Smooth muscle cell (in vitro differentiated cells): Measurements from ENCODE around the gene BHLHA15. TPM values are rescaled to one million over a fixed set of nuclear protein-coding genes. Genes with fewer than 3 reads are reported as not detected.

Source experiments
- DNase-seq: peaks from one replicate; lab custom pipeline; 2025; ENCODE audit not compliant: unreplicated experiment; lab: John Stamatoyannopoulos, UW
- H2AFZ ChIP-seq: fragments of 200-600 bp; sonication (generic); 2 replicates; pipeline ENCODE4 v1.6.0; 2016; ENCODE audit warnings: antibody characterized with exemption, low read depth, mild to moderate bottlenecking
- H3F3A ChIP-seq: fragments of 200-600 bp; sonication (generic); 2 replicates; pipeline ENCODE4 v1.6.0; 2017; ENCODE audit warnings: antibody characterized with exemption, low read depth
- H3K27ac ChIP-seq: fragments of 200-600 bp; sonication (generic); 2 replicates; pipeline ENCODE4 v1.5.1; 2016; ENCODE audit warnings: low read depth, mild to moderate bottlenecking
- H3K27me3 ChIP-seq: fragments of 200-600 bp; sonication (generic); 2 replicates; pipeline ENCODE4 v1.6.1; 2016; ENCODE audit warnings: low read depth, mild to moderate bottlenecking
- H3K36me3 ChIP-seq: fragments of 200-600 bp; sonication (generic); 2 replicates; pipeline ENCODE4 v1.5.1; 2016; ENCODE audit warnings: low read depth
- H3K4me1 ChIP-seq: fragments of 200-600 bp; sonication (generic); 2 replicates; pipeline ENCODE4 v1.5.1; 2016; ENCODE audit warnings: low read depth
- H3K4me2 ChIP-seq: fragments of 200-600 bp; sonication (generic); 2 replicates; pipeline ENCODE4 v1.6.0; 2016; ENCODE audit warnings: mild to moderate bottlenecking
- H3K4me3 ChIP-seq: fragments of 200-600 bp; sonication (generic); 2 replicates; pipeline ENCODE4 v1.5.1; 2016; ENCODE audit warnings: mild to moderate bottlenecking
- H3K79me2 ChIP-seq: fragments of 200-600 bp; sonication (generic); 2 replicates; pipeline ENCODE4 v1.6.0; 2016; ENCODE audit warnings: low read depth, mild to moderate bottlenecking
- H3K9ac ChIP-seq: fragments of 200-600 bp; sonication (generic); 2 replicates; pipeline ENCODE4 v1.6.0; 2016; ENCODE audit warnings: low read depth
- H3K9me3 ChIP-seq: fragments of 200-600 bp; sonication (generic); replicated peaks from 2 replicates; pipeline ENCODE4 v1.5.1; 2016; ENCODE audit warnings: low read depth
- H4K20me1 ChIP-seq: fragments of 200-600 bp; sonication (generic); 2 replicates; pipeline ENCODE4 v1.6.0; 2016; ENCODE audit warnings: low read depth
- WGBS: methylation state at CpG from one replicate; pipeline ENCODE4 v1.1.7; 2016; ENCODE audit warnings: low lambda C conversion rate; 5-methylcytosine and 5-hydroxymethylcytosine counted together
- polyA plus RNA-seq: library from polyadenylated mRNA; unstranded; fragments of >200 nt; fragmentation: Nextera tagmentation; extraction: Ambion mirVana; gene quantifications from 2 replicates; pipeline ENCODE4 v1.2.1, GENCODE V29; 2016
- total RNA-seq: library from RNA; depleted of rRNA; stranded (reverse); fragments of >200 nt; gene quantifications from 2 replicates; pipeline ENCODE4 v1.2.3, GENCODE V29; 2014
- TF ChIP-seq, protein P1 (sequence below): fragments of 200-600 bp; sonication (generic); IDR thresholded peaks from 2 replicates; pipeline ENCODE4 v1.5.1; 2017; ENCODE audit warnings: borderline replicate concordance, mild to moderate bottlenecking, antibody characterized with exemption; ENCODE audit not compliant: insufficient read depth, poor library complexity, severe bottlenecking

Gene BHLHA15
- total and polyA plus RNA-seq, 2 experiments from 2014 or later: 0.27 to 1.3 TPM

DNA sequence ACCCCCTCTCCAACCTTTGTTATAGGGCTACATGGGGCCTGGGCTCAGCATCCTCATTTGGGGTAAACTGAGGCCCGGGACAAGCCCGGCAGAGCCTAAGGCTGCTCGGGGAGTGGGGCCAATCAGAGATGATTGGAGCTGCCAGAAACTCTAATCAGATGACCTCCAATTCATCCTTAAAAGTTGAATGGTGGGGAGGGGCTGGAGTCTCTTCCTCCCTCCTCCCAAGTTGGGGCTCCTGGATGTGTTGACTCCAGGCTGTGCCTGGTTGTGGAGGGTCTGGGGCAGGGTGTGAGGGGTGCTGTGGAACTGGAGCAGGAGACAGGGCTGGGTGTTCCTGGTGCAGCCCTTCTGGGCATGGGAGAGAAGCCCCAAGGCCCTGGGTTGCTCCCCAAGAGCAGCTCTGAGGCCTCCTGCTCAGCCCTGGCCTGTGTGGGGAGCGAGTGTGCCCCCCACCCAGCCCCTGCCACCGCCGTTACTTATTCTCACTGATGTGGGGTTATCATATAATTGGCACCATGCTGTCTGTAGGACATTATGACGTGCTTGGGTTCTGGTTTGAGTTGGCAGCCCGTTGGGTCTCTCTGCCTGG, 2.2 kb downstream of the BHLHA15 start:
- 96% methylated on average over 8 of the region's 8 CpGs for WGBS
- TF ChIP-seq, protein P1, sequence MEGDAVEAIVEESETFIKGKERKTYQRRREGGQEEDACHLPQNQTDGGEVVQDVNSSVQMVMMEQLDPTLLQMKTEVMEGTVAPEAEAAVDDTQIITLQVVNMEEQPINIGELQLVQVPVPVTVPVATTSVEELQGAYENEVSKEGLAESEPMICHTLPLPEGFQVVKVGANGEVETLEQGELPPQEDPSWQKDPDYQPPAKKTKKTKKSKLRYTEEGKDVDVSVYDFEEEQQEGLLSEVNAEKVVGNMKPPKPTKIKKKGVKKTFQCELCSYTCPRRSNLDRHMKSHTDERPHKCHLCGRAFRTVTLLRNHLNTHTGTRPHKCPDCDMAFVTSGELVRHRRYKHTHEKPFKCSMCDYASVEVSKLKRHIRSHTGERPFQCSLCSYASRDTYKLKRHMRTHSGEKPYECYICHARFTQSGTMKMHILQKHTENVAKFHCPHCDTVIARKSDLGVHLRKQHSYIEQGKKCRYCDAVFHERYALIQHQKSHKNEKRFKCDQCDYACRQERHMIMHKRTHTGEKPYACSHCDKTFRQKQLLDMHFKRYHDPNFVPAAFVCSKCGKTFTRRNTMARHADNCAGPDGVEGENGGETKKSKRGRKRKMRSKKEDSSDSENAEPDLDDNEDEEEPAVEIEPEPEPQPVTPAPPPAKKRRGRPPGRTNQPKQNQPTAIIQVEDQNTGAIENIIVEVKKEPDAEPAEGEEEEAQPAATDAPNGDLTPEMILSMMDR: no peak
- Histone ChIP-seq H3K4me2 (no peak overlapping the region), H3K4me1 (peaks cover 7% of the 10 kb centered on the region), H2AFZ (no peak overlapping the region), H3K4me3 (no peak overlapping the region), H3K27me3 (no peaks in the 10 kb centered on the region), H4K20me1 (no peaks in the 10 kb centered on the region), H3K9ac (no peak overlapping the region), H3K79me2 (no peaks in the 10 kb centered on the region), H3K36me3 (no peaks in the 10 kb centered on the region), H3F3A (no peaks in the 10 kb centered on the region), H3K9me3 (no peaks in the 10 kb centered on the region), H3K27ac (no peak overlapping the region)
- no peak for DNase-seq

DNA sequence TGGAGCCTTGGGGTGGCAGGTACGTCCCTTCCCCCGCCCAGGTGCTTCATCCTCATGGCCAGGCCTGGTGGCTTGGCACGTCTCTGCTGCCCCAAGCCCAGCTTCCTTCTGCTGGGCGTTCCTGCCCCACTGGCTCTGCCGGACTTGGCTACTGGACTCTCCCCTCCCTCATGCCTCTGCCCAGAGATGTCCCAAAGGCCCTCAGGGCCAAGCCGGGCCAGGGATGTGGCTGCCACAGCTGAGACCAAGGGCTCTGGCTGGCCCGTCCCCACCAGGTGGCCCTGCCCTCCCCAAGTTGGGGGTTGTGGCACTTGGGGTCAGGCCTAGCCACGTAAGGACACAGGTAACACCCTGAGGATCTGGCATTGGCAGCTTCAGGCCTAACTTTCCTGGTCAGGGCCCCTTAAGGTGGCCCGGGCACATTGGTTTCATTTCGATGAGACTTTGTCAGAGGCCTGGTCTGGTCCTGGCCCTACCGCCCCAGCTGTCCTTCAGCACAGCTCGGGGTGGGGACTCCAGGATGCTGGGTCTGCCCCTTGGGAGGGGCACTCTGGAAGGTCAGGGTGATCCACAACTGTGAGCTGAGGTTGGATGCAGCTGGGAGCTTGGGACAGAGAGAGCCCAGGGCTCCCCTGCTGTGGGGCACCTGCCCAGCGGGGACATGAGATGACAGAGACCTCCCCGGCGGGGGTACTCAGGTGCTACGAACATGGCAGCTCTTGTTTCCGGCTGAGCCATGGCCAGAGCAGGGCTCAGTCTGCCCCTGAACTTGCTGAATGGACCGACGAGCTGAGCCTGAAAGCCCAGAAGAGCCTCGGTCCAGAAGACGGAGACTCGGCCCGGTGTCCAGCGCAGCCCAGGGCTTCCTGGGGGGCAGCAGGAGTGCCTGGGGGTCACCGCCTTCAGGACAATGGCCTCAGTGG, 2.9 kb downstream of the BHLHA15 start:
- no peak overlapping the region for H3K4me3 ChIP-seq
- H3K36me3 ChIP-seq: no peaks in the 10 kb centered on the region
- no peak for DNase-seq
- no peak overlapping the region for H3K4me2 ChIP-seq
- H3K9ac ChIP-seq: no peak overlapping the region
- TF ChIP-seq, protein P1: no peak
- H3K4me1 ChIP-seq: peaks cover 12% of the 10 kb centered on the region
- WGBS: 97% methylated on average over 25 of the region's 25 CpGs
- H3K79me2 ChIP-seq: no peaks in the 10 kb centered on the region
- no peaks in the 10 kb centered on the region for H4K20me1 ChIP-seq
- H2AFZ ChIP-seq: no peak overlapping the region
- no peaks in the 10 kb centered on the region for H3F3A ChIP-seq
- H3K27me3 ChIP-seq: no peaks in the 10 kb centered on the region
- H3K9me3 ChIP-seq: no peaks in the 10 kb centered on the region
- no peak overlapping the region for H3K27ac ChIP-seq

DNA sequence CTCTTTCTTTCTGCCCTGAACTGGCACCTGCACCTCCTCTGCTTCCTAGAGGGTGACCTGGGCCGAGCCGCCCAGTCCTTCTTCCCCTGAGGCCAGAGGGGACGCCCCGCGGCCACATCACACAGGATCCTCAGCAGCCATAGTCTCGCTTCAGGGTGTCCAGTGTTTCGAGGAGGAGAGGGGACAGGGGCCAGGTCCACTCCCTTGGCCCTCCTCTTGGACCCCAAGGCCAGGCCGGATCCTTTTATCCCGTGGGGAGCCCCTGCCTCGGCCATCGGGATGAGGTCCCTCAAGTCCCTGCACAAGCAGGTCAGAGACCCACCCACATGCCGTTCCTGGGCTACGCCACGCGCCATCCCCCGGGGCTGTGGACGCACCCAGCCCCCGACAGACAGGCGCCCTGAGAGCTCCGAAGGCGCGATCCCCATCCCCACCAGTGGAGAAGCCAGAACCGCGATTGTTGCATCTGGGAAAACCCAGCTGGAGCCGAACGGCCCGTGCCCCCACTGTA, 3.6 kb downstream of the BHLHA15 start:
- no peak overlapping the region for H3K9ac ChIP-seq
- 95% methylated on average over 27 of the region's 27 CpGs for WGBS
- H4K20me1 ChIP-seq: no peaks in the 10 kb centered on the region
- no peak overlapping the region for H3K4me3 ChIP-seq
- no peak overlapping the region for H2AFZ ChIP-seq
- H3K9me3 ChIP-seq: no peaks in the 10 kb centered on the region
- H3K36me3 ChIP-seq: no peaks in the 10 kb centered on the region
- H3K27ac ChIP-seq: no peak overlapping the region
- H3K4me2 ChIP-seq: no peak overlapping the region
- no peaks in the 10 kb centered on the region for H3K27me3 ChIP-seq
- H3K4me1 ChIP-seq: peaks cover 12% of the 10 kb centered on the region
- no peaks in the 10 kb centered on the region for H3F3A ChIP-seq
- H3K79me2 ChIP-seq: no peaks in the 10 kb centered on the region
- TF ChIP-seq, protein P1: no peak
- DNase-seq: no peak
